Endodermal cell (in vitro differentiated cells): ENCODE results near the gene POLR2H. TPM values are rescaled to one million over a fixed set of nuclear protein-coding genes. Genes with fewer than 3 reads are reported as not detected.

Experiments used
- DNase-seq: peaks from one replicate; pipeline ENCODE4 v3.0.0-alpha.2; 2017
- H3K27ac ChIP-seq: 2 replicates; pipeline ENCODE4 v1.5.1; 2013; ENCODE audit warnings: mild to moderate bottlenecking, low read depth, low read length, moderate library complexity
- H3K27me3 ChIP-seq: 2 replicates; pipeline ENCODE4 v1.6.1; 2013; ENCODE audit warnings: mild to moderate bottlenecking, low read length, moderate library complexity; ENCODE audit not compliant: insufficient read depth, control insufficient read depth, poor library complexity, severe bottlenecking
- H3K36me3 ChIP-seq: 2 replicates; pipeline ENCODE4 v1.7.0; 2013; ENCODE audit warnings: mild to moderate bottlenecking, low read length, moderate library complexity; ENCODE audit not compliant: control insufficient read depth, insufficient read depth
- H3K4me1 ChIP-seq: one replicate; pipeline ENCODE4 v1.7.0; 2013; ENCODE audit warnings: low read length; ENCODE audit not compliant: control insufficient read depth, insufficient read depth
- H3K4me3 ChIP-seq: 2 replicates; pipeline ENCODE4 v1.5.1; 2013; ENCODE audit warnings: mild to moderate bottlenecking, low read length, moderate library complexity
- H3K9ac ChIP-seq: 2 replicates; pipeline ENCODE4 v1.6.1; 2013; ENCODE audit warnings: mild to moderate bottlenecking, low read length, moderate library complexity; ENCODE audit not compliant: poor library complexity, severe bottlenecking; ENCODE audit errors: extremely low read depth
- H3K9me3 ChIP-seq: 2 replicates; pipeline ENCODE4 v1.6.1; 2013; ENCODE audit warnings: mild to moderate bottlenecking, low read length, moderate library complexity; ENCODE audit not compliant: control insufficient read depth
- H3K27ac Mint-ChIP-seq: 2 replicates; pipeline ENCODE4 v1.8.0; 2020; ENCODE audit warnings: mixed read lengths
- H3K27me3 Mint-ChIP-seq: 2 replicates; pipeline ENCODE4 v1.8.0; 2021; ENCODE audit warnings: mild to moderate bottlenecking, mixed read lengths; ENCODE audit not compliant: insufficient read depth
- H3K36me3 Mint-ChIP-seq: 2 replicates; pipeline ENCODE4 v1.8.0; 2020; ENCODE audit warnings: low read depth, mixed read lengths
- H3K4me1 Mint-ChIP-seq: 2 replicates; pipeline ENCODE4 v1.8.0; 2020; ENCODE audit warnings: mixed read lengths
- H3K4me3 Mint-ChIP-seq: 2 replicates; pipeline ENCODE4 v1.8.0; 2020; ENCODE audit warnings: mild to moderate bottlenecking, moderate library complexity, mixed read lengths
- H3K9me3 Mint-ChIP-seq: 2 replicates; pipeline ENCODE4 v1.8.0; 2020; ENCODE audit warnings: mild to moderate bottlenecking, mixed read lengths
- WGBS, 2 experiments: methylation state at CpG; one replicate each; pipeline versions ENCODE4 v1.1.5 to v1.1.7; 2013; ENCODE audit warnings: missing lambda C conversion rate in 2 of 2, mixed read lengths in 1 of 2; ENCODE audit not compliant: insufficient coverage in 1 of 2, insufficient read length in 1 of 2; 5-methylcytosine and 5-hydroxymethylcytosine counted together
- total RNA-seq, 2 donors: library from RNA; stranded (reverse); fragmentation: NEBNext Ultra II Directional in 1 of 2; extraction: Animal tissue kit (Norgen Biotek cat#: 25700) in 1 of 2; gene quantifications; 2 replicates in 1 of 2; 3 replicates in 1 of 2; pipeline ENCODE4 v1.2.1, GENCODE V29; 2021
- TF ChIP-seq, protein P1 (sequence below): fragments of 200-600 bp; sonication (generic); conservative IDR thresholded peaks from 2 replicates; pipeline ENCODE4 v1.5.0; 2021; ENCODE audit warnings: antibody characterized with exemption, mild to moderate bottlenecking

Gene POLR2H
- total RNA-seq, 2 donors from 2014 or later: 95.9 to 117 TPM

DNA sequence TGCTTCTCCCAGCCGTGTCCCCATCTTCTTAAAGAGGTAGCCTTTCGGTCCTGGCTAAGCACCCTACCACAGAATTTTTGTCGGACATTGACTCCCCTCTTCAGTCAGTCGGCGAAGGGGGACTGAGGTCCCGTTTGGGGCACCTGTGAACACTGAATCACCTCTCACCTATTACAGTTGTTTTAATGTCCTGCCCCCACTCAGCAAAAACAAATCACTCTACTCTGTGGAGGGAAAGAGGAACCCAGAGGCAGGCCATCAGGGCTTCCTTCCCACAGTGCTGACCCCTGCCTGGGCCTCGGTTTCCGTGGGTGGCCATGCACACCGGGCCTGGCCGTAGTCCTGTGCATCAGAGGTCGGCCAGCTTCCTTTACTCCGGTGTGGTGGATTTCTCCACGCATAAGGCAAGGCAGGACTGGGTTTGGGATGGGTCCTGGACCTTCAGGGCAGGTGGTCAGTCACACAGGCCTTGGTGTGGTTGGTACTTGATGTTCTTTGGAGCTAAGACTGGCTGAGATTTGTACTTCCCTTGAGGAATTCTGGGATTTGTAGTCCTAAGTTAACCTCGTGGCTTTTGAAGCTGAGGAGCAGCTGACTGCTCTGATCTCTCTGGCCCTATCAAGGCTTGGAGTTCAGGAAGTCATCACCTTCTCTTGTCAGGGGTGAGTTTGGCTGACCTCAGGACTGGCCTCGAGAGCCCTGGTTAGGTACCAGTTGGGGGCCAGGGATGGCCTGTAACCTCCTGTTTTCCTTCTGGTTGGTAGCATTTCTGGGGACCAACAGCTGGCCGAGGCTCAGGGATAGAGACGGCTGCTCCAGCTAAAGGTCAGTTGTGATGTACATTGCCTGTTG, 24.7 kb upstream of the POLR2H start:
- H3K4me3 ChIP-seq: peak overlapping the region; percentile 81
- Mint-ChIP-seq H3K4me3 (peak overlapping the region; percentile 74), H3K9me3 (no peaks in the 10 kb centered on the region), H3K27me3 (peaks cover 4% of the 10 kb centered on the region), H3K36me3 (peaks cover 40% of the 10 kb centered on the region), H3K4me1 (peaks cover 14% of the 10 kb centered on the region), H3K27ac (peak overlapping the region; percentile 96)
- no peaks in the 10 kb centered on the region for H3K4me1 ChIP-seq
- DNase-seq: peak; percentile 72
- TF ChIP-seq, protein P1, sequence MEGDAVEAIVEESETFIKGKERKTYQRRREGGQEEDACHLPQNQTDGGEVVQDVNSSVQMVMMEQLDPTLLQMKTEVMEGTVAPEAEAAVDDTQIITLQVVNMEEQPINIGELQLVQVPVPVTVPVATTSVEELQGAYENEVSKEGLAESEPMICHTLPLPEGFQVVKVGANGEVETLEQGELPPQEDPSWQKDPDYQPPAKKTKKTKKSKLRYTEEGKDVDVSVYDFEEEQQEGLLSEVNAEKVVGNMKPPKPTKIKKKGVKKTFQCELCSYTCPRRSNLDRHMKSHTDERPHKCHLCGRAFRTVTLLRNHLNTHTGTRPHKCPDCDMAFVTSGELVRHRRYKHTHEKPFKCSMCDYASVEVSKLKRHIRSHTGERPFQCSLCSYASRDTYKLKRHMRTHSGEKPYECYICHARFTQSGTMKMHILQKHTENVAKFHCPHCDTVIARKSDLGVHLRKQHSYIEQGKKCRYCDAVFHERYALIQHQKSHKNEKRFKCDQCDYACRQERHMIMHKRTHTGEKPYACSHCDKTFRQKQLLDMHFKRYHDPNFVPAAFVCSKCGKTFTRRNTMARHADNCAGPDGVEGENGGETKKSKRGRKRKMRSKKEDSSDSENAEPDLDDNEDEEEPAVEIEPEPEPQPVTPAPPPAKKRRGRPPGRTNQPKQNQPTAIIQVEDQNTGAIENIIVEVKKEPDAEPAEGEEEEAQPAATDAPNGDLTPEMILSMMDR: no peak
- H3K27ac ChIP-seq: peak overlapping the region; percentile 87
- no peaks in the 10 kb centered on the region for H3K27me3 ChIP-seq
- H3K9me3 ChIP-seq: no peaks in the 10 kb centered on the region
- peaks cover 36% of the 10 kb centered on the region for H3K36me3 ChIP-seq
- WGBS, 2 experiments: 46 to 48% methylated on average over 12 to 17 of the region's 17 CpGs
- H3K9ac ChIP-seq: peak overlapping the region; percentile 80

DNA sequence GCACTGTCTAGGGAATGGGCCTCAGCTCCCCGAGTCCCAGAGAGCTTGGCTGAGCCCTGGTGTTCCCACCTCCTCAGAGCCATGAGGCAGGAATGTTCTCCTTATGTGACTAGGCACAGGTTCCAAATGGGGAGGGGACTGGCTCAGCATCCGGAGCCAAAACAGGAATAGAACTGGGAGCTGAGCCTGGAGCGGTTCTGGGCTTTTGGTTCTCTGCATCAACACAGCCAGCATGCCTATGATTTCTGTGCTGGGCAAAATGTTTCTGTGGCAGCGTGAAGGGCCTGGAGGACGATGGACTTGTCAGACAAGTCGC, 24.2 kb upstream of the POLR2H start, which contains the start of gene FAM131A:
TSS of gene FAM131A (plus strand) at position 202 of the 316 bp plus-strand sequence. CDS start at position 233, 31 bp downstream.
- Mint-ChIP-seq H3K27ac (peak within 1 kb of the TSS; percentile 96), H3K27me3 (peaks cover 4% of the 10 kb centered on the region), H3K9me3 (no peaks in the 10 kb centered on the region), H3K36me3 (peaks cover 37% of the 10 kb centered on the region), H3K4me3 (peak within 1 kb of the TSS; percentile 74), H3K4me1 (peaks cover 14% of the 10 kb centered on the region)
- H3K36me3 ChIP-seq: peaks cover 31% of the 10 kb centered on the region
- no peaks in the 10 kb centered on the region for H3K27me3 ChIP-seq
- TF ChIP-seq, protein P1: no peak
- no peaks in the 10 kb centered on the region for H3K4me1 ChIP-seq
- DNase-seq: no peak
- no peaks in the 10 kb centered on the region for H3K9me3 ChIP-seq
- peak within 1 kb of the TSS; percentile 89 for H3K27ac ChIP-seq
- 91 to 92% methylated on average over 5 to 6 of the region's 6 CpGs for WGBS, 2 experiments
- H3K4me3 ChIP-seq: peak within 1 kb of the TSS; percentile 81
- H3K9ac ChIP-seq: peak within 1 kb of the TSS; percentile 80

DNA sequence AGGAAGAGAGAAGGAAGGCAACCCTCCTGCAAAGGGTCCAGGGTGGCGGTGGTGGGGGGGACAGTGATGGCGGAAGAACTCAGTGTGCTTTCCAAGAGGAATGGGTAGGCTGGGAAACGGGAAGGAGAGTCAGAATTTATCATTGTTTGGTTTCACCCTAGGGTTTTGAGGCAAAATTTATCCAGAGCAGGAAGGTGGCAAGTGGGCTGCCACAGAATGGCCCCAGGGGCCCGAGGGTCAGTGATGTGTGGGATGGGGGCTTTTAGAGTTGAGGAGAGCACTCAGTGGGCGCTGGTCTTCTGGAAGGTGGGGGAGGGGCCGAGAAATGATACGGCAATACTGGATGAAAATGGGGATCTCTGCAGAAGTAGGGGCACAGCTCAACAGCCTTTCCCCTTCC, 23.5 kb upstream of the POLR2H start:
- H3K27ac ChIP-seq: peak overlapping the region; percentile 89

More for the DNA sequence above, 23.5 kb upstream of the POLR2H start:
- no peak overlapping the region for H3K4me3 ChIP-seq
- Mint-ChIP-seq H3K4me1 (peaks cover 14% of the 10 kb centered on the region), H3K27ac (peak overlapping the region; percentile 8), H3K36me3 (peaks cover 35% of the 10 kb centered on the region), H3K4me3 (peak overlapping the region; percentile 15), H3K27me3 (peaks cover 4% of the 10 kb centered on the region), H3K9me3 (no peaks in the 10 kb centered on the region)
- WGBS, 2 experiments: 78 to 88% methylated on average over 6 to 7 of the region's 7 CpGs
- H3K9me3 ChIP-seq: no peaks in the 10 kb centered on the region
- no peak overlapping the region for H3K9ac ChIP-seq
- H3K27me3 ChIP-seq: no peaks in the 10 kb centered on the region
- no peaks in the 10 kb centered on the region for H3K4me1 ChIP-seq
- peaks cover 27% of the 10 kb centered on the region for H3K36me3 ChIP-seq
- DNase-seq: no peak
- TF ChIP-seq, protein P1: no peak
